ENCODE data around the gene WSB1. TPM values are rescaled to one million over a fixed set of nuclear protein-coding genes. Genes with fewer than 3 reads are reported as not detected.

WSB1 gene
- total and polyA plus RNA-seq, 12 donors = 42.5 to 125 (median 60.5) TPM

DNA sequence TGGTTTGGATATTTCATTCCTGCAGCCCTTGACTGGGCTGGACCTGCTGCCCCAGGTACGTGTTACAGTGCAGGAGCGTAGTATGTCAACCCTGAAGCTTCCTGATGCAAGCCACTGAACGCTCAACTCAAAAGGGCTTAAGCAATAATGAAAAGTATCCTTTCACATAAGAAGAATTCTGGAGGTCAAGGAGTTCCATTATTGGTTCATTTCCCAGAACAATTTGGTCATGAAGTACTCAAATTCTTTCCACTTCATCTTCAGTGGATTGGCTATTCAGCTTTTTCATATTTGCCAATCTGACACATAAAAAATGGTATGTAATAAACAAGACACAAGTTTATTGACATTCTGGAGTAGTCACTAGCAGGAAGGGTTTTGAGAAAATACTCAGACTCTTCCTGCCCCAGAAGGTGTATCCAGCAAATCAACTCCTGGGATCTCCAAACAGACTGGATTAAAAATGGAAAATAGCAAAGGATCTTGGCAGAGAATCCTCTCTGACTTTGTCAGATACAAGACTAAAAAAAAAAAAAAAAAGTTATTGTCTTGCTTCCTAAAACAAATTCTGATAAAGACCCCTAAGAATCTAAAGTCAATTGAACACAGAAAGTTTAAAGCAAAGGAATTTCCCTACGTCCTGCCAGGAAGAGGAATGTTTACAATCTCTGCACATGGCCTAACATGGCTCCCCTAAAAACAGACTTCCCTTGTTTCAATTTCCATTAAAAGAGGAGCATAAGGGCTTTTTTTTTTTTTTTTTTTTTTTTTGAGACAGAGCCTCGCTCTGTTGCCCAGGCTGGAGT, 37.5 kb upstream of the WSB1 start:
- WGBS, 2 donors = 63 to 83% methylated on average over 5 of the region's 5 CpGs
- Histone ChIP-seq H3K27ac (peak overlapping the region; percentile 39 to 79 (median 68)), H3K9me3 (peaks cover 0 to 4% (median 0%) of the 10 kb centered on the region in 11 donors), H3K36me3 (no peaks in the 10 kb centered on the region), H3K4me3 (no peak overlapping the region), H3K4me1 (peaks cover 0 to 23% (median 16%) of the 10 kb centered on the region in 9 donors), H3K27me3 (no peaks in the 10 kb centered on the region)
- ATAC-seq (peak in 6 of 8 donors; percentile 42 to 93 (median 54)), DNase-seq (no peak)
- intact Hi-C loops (cut with DNase I) = no loop called here
- no peak for TF ChIP-seq CTCF (IDR thresholded peaks at IDR 0.05)

DNA sequence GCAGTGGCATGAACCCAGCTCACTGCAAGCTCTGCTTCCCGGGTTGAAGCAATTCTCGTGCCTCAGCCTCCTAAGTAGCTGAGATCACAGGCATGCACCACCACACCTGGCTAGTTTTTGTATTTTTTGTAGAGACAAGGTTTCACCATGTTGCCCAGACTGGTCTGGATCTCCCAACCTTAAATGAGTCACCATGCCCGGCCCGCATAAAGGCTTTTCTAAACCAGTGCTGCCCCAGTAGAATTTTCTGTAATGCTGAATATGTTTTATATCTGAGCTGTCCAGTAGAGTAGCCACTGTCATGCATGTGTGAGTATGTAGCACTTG, 36.9 kb upstream of the WSB1 start:
- H3K27me3 ChIP-seq = no peaks in the 10 kb centered on the region
- H3K4me3 ChIP-seq = no peak overlapping the region
- H3K9me3 ChIP-seq = peaks cover 0 to 4% (median 0%) of the 10 kb centered on the region in 11 donors
- ATAC-seq (peak in 1 of 8 donors; percentile 17), DNase-seq (no peak)
- intact Hi-C loops (cut with DNase I) = no loop called here
- peak overlapping the region in 9 of 10 donors; percentile 39 to 79 (median 67) for H3K27ac ChIP-seq
- TF ChIP-seq CTCF (IDR thresholded peaks at IDR 0.05) = no peak
- H3K4me1 ChIP-seq = peaks cover 0 to 29% (median 19%) of the 10 kb centered on the region in 9 donors
- 71 to 84% methylated on average over 4 of the region's 4 CpGs for WGBS, 2 donors
- no peaks in the 10 kb centered on the region for H3K36me3 ChIP-seq

- ATAC-seq (no peak), DNase-seq (no peak)
- H3K9me3 ChIP-seq = no peaks in the 10 kb centered on the region
- peaks cover 0 to 52% (median 32%) of the 10 kb centered on the region in 9 donors for H3K4me1 ChIP-seq
- H3K27ac ChIP-seq = no peak overlapping the region
- no peaks in the 10 kb centered on the region for H3K27me3 ChIP-seq
- H3K4me3 ChIP-seq = no peak overlapping the region
- WGBS, 2 donors = 91 to 92% methylated on average over 4 of the region's 4 CpGs
- intact Hi-C loops (cut with DNase I) = no loop called here
- no peaks in the 10 kb centered on the region for H3K36me3 ChIP-seq
- TF ChIP-seq CTCF (IDR thresholded peaks at IDR 0.05) = no peak
Observed at GRCh38 chr17:27259356-27259755, 34.6 kb upstream of the WSB1 start.

DNA sequence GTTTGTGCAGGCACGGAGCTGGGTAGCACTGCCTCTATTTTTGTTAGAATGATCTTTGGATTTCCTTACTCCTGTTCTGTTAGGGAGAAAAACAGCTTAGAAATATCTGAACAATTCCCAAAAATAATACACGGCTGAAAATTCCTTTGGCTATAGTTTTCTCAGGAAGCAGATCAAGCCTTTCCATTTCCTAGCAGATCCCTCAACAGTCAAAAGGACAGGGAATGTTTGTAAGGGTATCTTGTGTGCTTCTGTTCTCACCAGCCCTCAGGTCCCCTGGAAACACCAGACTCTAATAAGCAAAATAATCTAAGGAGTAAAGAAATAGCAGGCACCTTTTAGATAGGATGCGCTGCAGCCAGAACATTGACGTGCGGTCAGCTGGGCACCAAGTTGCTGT, 30.5 kb upstream of the WSB1 start:
- ATAC-seq (peak in 4 of 8 donors; percentile 24 to 58 (median 34)), DNase-seq (no peak)
- Histone ChIP-seq H3K36me3 (no peaks in the 10 kb centered on the region), H3K4me3 (no peak overlapping the region), H3K27ac (peak overlapping the region in 5 of 10 donors; percentile 22 to 61 (median 51)), H3K4me1 (peaks cover 0 to 54% (median 25%) of the 10 kb centered on the region in 9 donors), H3K9me3 (no peaks in the 10 kb centered on the region), H3K27me3 (no peaks in the 10 kb centered on the region)
- no peak for TF ChIP-seq CTCF (IDR thresholded peaks at IDR 0.05)
- 68 to 73% methylated on average over 5 of the region's 5 CpGs for WGBS, 2 donors
- intact Hi-C loops (cut with DNase I) = loop anchor here in 1 of 10 donors (5.0 kb wide), 1 partner anchor 49 kb away; no protein-coding TSS in a partner anchor
